ENCODE results near the gene HIPK2. TPM values are rescaled to one million over a fixed set of nuclear protein-coding genes. Genes with fewer than 3 reads are reported as not detected.

The HIPK2 gene
- total RNA-seq, 1 donor = 12.7 TPM

- Histone ChIP-seq H3K79me2 (ENCODE audit: insufficient read depth, low read length) (no peaks in the 10 kb centered on the region), H3K27me3 (ENCODE audit: insufficient read depth, low read length) (peaks cover 33% of the 10 kb centered on the region), H3K36me3 (ENCODE audit: insufficient read depth, low read length) (no peaks in the 10 kb centered on the region), H3K4me2 (ENCODE audit: insufficient read depth, low read length) (no peak overlapping the region), H3K4me3 (ENCODE audit: insufficient read depth, low read length) (no peak overlapping the region), H3K4me1 (ENCODE audit: insufficient read depth, low read length) (no peaks in the 10 kb centered on the region), H4K20me1 (ENCODE audit: insufficient read depth, low read length) (no peaks in the 10 kb centered on the region), H3K27ac (ENCODE audit: low read depth, low read length) (no peak overlapping the region), H2AFZ (ENCODE audit: low read length) (no peak overlapping the region), H3K9me3 (ENCODE audit: low read depth, low read length) (no peaks in the 10 kb centered on the region)
- no peak for DNase-seq (ENCODE audit: insufficient read length, low spot score, missing footprints)
- TF ChIP-seq CTCF (IDR thresholded peaks at IDR 0.05; ENCODE audit: extremely low read depth, low read depth, low read length) = no peak
Measured at GRCh38 chr7:139534096-139534495, 243.7 kb downstream of the HIPK2 start.

GRCh38 chr7:139532636-139533155 is 245.1 kb downstream of the HIPK2 start:
- no peaks in the 10 kb centered on the region for H3K79me2 ChIP-seq (ENCODE audit: insufficient read depth, low read length)
- TF ChIP-seq CTCF (IDR thresholded peaks at IDR 0.05; ENCODE audit: extremely low read depth, low read depth, low read length) = no peak
- peaks cover 4% of the 10 kb centered on the region for H3K4me1 ChIP-seq (ENCODE audit: insufficient read depth, low read length)
- H3K27me3 ChIP-seq (ENCODE audit: insufficient read depth, low read length) = peaks cover 33% of the 10 kb centered on the region
- no peak for DNase-seq (ENCODE audit: insufficient read length, low spot score, missing footprints)
- H2AFZ ChIP-seq (ENCODE audit: low read length) = no peak overlapping the region
- no peak overlapping the region for H3K4me3 ChIP-seq (ENCODE audit: insufficient read depth, low read length)
- H3K36me3 ChIP-seq (ENCODE audit: insufficient read depth, low read length) = no peaks in the 10 kb centered on the region
- no peaks in the 10 kb centered on the region for H4K20me1 ChIP-seq (ENCODE audit: insufficient read depth, low read length)
- no peak overlapping the region for H3K27ac ChIP-seq (ENCODE audit: low read depth, low read length)
- no peaks in the 10 kb centered on the region for H3K9me3 ChIP-seq (ENCODE audit: low read depth, low read length)
- H3K4me2 ChIP-seq (ENCODE audit: insufficient read depth, low read length) = no peak overlapping the region

GRCh38 chr7:139531094-139531493 is 246.7 kb downstream of the HIPK2 start:
- peaks cover 15% of the 10 kb centered on the region for H3K4me1 ChIP-seq (ENCODE audit: insufficient read depth, low read length)
- no peak overlapping the region for H3K27ac ChIP-seq (ENCODE audit: low read depth, low read length)
- no peak overlapping the region for H2AFZ ChIP-seq (ENCODE audit: low read length)
- H4K20me1 ChIP-seq (ENCODE audit: insufficient read depth, low read length) = no peaks in the 10 kb centered on the region
- no peak for DNase-seq (ENCODE audit: insufficient read length, low spot score, missing footprints)
- H3K4me2 ChIP-seq (ENCODE audit: insufficient read depth, low read length) = no peak overlapping the region
- H3K36me3 ChIP-seq (ENCODE audit: insufficient read depth, low read length) = no peaks in the 10 kb centered on the region
- H3K4me3 ChIP-seq (ENCODE audit: insufficient read depth, low read length) = no peak overlapping the region
- no peaks in the 10 kb centered on the region for H3K79me2 ChIP-seq (ENCODE audit: insufficient read depth, low read length)
- no peak for TF ChIP-seq CTCF (IDR thresholded peaks at IDR 0.05; ENCODE audit: extremely low read depth, low read depth, low read length)
- H3K27me3 ChIP-seq (ENCODE audit: insufficient read depth, low read length) = peaks cover 30% of the 10 kb centered on the region
- H3K9me3 ChIP-seq (ENCODE audit: low read depth, low read length) = no peaks in the 10 kb centered on the region

- peak; percentile 100 for DNase-seq (ENCODE audit: insufficient read length, low spot score, missing footprints)
- Histone ChIP-seq H3K9me3 (ENCODE audit: low read depth, low read length) (no peaks in the 10 kb centered on the region), H3K27me3 (ENCODE audit: insufficient read depth, low read length) (peaks cover 25% of the 10 kb centered on the region), H3K27ac (ENCODE audit: low read depth, low read length) (peak overlapping the region; percentile 76), H3K36me3 (ENCODE audit: insufficient read depth, low read length) (no peaks in the 10 kb centered on the region), H3K4me1 (ENCODE audit: insufficient read depth, low read length) (peaks cover 15% of the 10 kb centered on the region), H2AFZ (ENCODE audit: low read length) (peak overlapping the region; percentile 64), H3K4me2 (ENCODE audit: insufficient read depth, low read length) (peak overlapping the region; percentile 35), H3K4me3 (ENCODE audit: insufficient read depth, low read length) (no peak overlapping the region), H3K79me2 (ENCODE audit: insufficient read depth, low read length) (no peaks in the 10 kb centered on the region), H4K20me1 (ENCODE audit: insufficient read depth, low read length) (no peaks in the 10 kb centered on the region)
- no peak for TF ChIP-seq CTCF (IDR thresholded peaks at IDR 0.05; ENCODE audit: extremely low read depth, low read depth, low read length)
Measured at GRCh38 chr7:139526578-139527544, 250.9 kb downstream of the HIPK2 start.
